ENCODE measurements around the gene NHERF1. TPM values are rescaled to one million over a fixed set of nuclear protein-coding genes. Genes with fewer than 3 reads are reported as not detected.

NHERF1 gene
- total RNA-seq, 4 donors from 2014 or later = 21.1 to 53.8 (median 42.0) TPM

DNA sequence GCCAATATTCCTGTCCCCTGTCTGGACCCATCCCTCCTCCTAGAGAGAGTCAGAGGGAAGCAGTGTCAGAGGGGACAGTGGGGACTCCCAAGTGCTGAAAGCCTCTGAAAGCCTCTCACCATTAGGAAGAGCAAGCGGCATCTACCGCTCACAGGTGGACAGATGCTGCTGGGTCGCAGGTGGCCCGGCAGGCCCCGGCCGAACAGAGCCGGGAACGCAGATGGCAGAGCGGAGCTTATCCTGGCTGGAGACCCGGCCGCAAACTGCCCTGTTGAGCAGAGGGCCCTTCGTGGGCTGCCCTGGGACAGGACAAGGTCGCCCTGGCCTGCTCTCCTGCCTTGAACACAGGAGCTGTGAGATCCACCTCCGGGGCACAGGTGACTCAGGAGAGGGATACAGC is 50.7 kb downstream of the NHERF1 start:
- Histone ChIP-seq H3K4me1 (no peaks in the 10 kb centered on the region), H3K36me3 (peaks cover 82% of the 10 kb centered on the region), H3K4me3 (no peak overlapping the region), H3K27ac (no peak overlapping the region), H3K27me3 (no peaks in the 10 kb centered on the region), H3K9me3 (no peaks in the 10 kb centered on the region)
- TF ChIP-seq, protein P1, sequence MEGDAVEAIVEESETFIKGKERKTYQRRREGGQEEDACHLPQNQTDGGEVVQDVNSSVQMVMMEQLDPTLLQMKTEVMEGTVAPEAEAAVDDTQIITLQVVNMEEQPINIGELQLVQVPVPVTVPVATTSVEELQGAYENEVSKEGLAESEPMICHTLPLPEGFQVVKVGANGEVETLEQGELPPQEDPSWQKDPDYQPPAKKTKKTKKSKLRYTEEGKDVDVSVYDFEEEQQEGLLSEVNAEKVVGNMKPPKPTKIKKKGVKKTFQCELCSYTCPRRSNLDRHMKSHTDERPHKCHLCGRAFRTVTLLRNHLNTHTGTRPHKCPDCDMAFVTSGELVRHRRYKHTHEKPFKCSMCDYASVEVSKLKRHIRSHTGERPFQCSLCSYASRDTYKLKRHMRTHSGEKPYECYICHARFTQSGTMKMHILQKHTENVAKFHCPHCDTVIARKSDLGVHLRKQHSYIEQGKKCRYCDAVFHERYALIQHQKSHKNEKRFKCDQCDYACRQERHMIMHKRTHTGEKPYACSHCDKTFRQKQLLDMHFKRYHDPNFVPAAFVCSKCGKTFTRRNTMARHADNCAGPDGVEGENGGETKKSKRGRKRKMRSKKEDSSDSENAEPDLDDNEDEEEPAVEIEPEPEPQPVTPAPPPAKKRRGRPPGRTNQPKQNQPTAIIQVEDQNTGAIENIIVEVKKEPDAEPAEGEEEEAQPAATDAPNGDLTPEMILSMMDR (IDR thresholded peaks at IDR 0.05) = no peak
- TF ChIP-seq POLR2A (IDR thresholded peaks at IDR 0.05) (no peak), POLR2AphosphoS5 (IDR thresholded peaks at IDR 0.05) (no peak), EP300 (IDR thresholded peaks at IDR 0.05) (no peak)
- DNase-seq (ENCODE audit: low spot score in 2 of 2) = no peak
- 87% methylated on average over 6 of the region's 14 CpGs for WGBS

DNA sequence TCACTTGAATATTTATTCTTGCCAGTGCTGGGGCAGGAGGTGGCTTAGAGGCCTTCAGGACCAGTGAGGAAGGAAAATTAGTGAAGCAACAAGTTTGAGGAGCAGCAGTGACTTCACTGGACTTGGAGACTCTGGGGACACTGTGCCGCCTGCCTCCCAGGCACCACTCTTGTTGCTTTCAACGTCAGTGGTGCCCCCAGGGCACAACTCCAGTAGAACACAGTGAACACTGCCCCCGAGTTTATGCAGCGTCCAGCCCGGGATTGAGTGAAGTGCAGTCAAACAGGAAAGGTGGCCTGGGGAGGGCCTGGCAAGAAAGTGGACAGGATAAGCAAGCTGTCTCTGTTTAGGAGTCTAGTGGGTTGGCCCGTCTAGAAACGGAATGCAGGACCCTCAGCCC is 52.1 kb downstream of the NHERF1 start:
- no peak for DNase-seq (ENCODE audit: low spot score in 2 of 2)
- H3K9me3 ChIP-seq = no peaks in the 10 kb centered on the region
- H3K27ac ChIP-seq = no peak overlapping the region
- TF ChIP-seq, protein P1 (IDR thresholded peaks at IDR 0.05) = no peak
- no peak for TF ChIP-seq POLR2A (IDR thresholded peaks at IDR 0.05)
- TF ChIP-seq EP300 (IDR thresholded peaks at IDR 0.05) = no peak
- no peak for TF ChIP-seq POLR2AphosphoS5 (IDR thresholded peaks at IDR 0.05)
- H3K36me3 ChIP-seq = peaks cover 79% of the 10 kb centered on the region
- H3K4me1 ChIP-seq = no peaks in the 10 kb centered on the region
- no peaks in the 10 kb centered on the region for H3K27me3 ChIP-seq
- no peak overlapping the region for H3K4me3 ChIP-seq
- 77% methylated on average over 7 of the region's 7 CpGs for WGBS

DNA sequence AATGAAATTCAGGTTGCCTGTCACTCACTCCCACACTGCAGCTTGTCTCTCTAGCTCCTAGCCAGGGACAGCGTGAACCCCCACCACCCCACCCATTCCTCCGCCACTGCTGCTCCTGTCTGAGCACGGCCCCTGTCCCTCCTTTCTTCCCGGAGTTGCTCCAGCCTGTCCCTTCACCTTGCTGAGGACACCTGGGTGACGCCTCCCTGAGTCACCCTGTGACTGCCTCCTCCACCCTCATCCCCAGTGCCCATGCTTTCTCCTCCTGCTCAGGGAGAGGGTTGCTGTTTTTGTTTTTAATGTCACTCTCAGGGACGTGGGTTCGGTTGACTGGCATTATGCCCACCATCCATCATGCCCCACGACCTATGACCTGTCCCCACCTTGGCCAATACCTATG is 53.5 kb downstream of the NHERF1 start:
- DNase-seq (ENCODE audit: low spot score in 2 of 2) = no peak
- no peaks in the 10 kb centered on the region for H3K4me1 ChIP-seq
- no peak overlapping the region for H3K4me3 ChIP-seq
- H3K27me3 ChIP-seq = no peaks in the 10 kb centered on the region
- no peak overlapping the region for H3K27ac ChIP-seq
- peaks cover 66% of the 10 kb centered on the region for H3K36me3 ChIP-seq
- 78% methylated on average over 8 of the region's 8 CpGs for WGBS
- no peak for TF ChIP-seq POLR2AphosphoS5 (IDR thresholded peaks at IDR 0.05)
- TF ChIP-seq EP300 (IDR thresholded peaks at IDR 0.05) = no peak
- TF ChIP-seq POLR2A (IDR thresholded peaks at IDR 0.05) = no peak
- TF ChIP-seq, protein P1 (IDR thresholded peaks at IDR 0.05) = no peak
- H3K9me3 ChIP-seq = no peaks in the 10 kb centered on the region

DNA sequence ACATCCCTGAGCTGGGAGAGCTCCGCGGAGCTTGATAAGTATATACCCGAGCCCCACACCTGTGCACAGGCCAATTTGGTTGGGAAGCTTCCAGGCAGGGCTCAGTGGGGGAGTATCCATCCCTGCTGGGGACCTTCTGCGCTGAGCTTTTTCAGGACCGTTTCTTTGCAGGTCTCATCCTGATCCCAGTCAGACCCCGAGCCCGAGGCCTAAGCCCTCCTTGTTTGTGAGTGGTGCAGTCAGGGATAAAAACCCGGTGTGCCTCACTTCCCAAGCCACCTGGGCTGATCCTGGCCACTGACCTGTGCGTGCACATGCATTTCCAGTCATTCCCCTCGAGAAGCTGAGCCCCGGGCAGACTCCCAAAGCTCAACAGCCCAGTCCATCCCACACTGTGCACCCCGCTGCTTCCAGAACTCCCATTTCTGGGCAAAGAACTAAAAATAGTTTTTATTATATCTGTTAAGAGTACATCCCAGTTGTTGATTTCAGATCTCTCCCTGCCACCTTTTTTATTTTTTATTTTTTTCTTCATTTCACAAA is 55.0 kb downstream of the NHERF1 start:
- WGBS = 96% methylated on average over 9 of the region's 12 CpGs
- Histone ChIP-seq H3K4me1 (no peaks in the 10 kb centered on the region), H3K4me3 (no peak overlapping the region), H3K27ac (no peak overlapping the region), H3K36me3 (peaks cover 50% of the 10 kb centered on the region), H3K9me3 (no peaks in the 10 kb centered on the region), H3K27me3 (no peaks in the 10 kb centered on the region)
- TF ChIP-seq, protein P1 (IDR thresholded peaks at IDR 0.05) = no peak
- TF ChIP-seq EP300 (IDR thresholded peaks at IDR 0.05) = no peak
- TF ChIP-seq POLR2A (IDR thresholded peaks at IDR 0.05) = no peak
- no peak for TF ChIP-seq POLR2AphosphoS5 (IDR thresholded peaks at IDR 0.05)
- DNase-seq (ENCODE audit: low spot score in 2 of 2) = no peak

DNA sequence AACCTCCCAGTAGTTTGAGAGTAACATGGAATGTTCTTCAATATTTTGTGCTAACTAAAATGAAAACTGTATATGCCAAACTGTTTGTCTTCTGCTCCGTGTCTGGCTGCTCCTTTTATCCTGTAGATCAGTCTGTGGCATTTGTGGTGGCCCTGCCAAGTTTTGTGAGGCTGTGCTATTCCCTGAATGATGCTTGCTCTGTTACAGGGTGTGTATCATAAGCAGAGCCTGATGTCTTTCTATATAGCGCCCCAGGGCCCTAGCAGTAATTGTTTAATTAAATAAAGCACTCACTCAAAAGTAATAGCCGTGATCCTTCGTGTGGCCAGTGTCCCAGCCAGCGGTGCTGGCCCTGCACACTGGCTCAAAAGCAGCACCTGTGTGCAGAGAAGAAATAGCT is 55.5 kb downstream of the NHERF1 start:
- no peak overlapping the region for H3K27ac ChIP-seq
- 74% methylated on average over 5 of the region's 5 CpGs for WGBS
- no peak for TF ChIP-seq POLR2AphosphoS5 (IDR thresholded peaks at IDR 0.05)
- TF ChIP-seq EP300 (IDR thresholded peaks at IDR 0.05) = no peak
- TF ChIP-seq POLR2A (IDR thresholded peaks at IDR 0.05) = no peak
- TF ChIP-seq, protein P1 (IDR thresholded peaks at IDR 0.05) = no peak
- H3K27me3 ChIP-seq = no peaks in the 10 kb centered on the region
- peaks cover 47% of the 10 kb centered on the region for H3K36me3 ChIP-seq
- H3K9me3 ChIP-seq = no peaks in the 10 kb centered on the region
- no peaks in the 10 kb centered on the region for H3K4me1 ChIP-seq
- DNase-seq (ENCODE audit: low spot score in 2 of 2) = no peak
- no peak overlapping the region for H3K4me3 ChIP-seq

Data from suprapubic skin (tissue), 4 donors.